Mesenchymal stem cell (in vitro differentiated cells and primary cell): ENCODE results near the gene SKI.

Source experiments
- DNase-seq: peaks from one replicate; pipeline ENCODE4 v3.0.0-alpha.2; 2013
- H2AFZ ChIP-seq: one replicate; pipeline ENCODE4 v1.6.1; 2013; ENCODE audit warnings: low read depth, mild to moderate bottlenecking, control low read depth, inconsistent platforms, low read length, moderate library complexity
- H2AK5ac ChIP-seq: 2 replicates; pipeline ENCODE4 v1.6.1; 2013; ENCODE audit warnings: low read length, moderate library complexity, mild to moderate bottlenecking, inconsistent platforms; ENCODE audit not compliant: severe bottlenecking
- H2BK120ac ChIP-seq: one replicate; pipeline ENCODE4 v1.6.1; 2013; ENCODE audit warnings: low read depth, mild to moderate bottlenecking, inconsistent platforms, low read length, moderate library complexity
- H2BK12ac ChIP-seq, 2 experiments: one replicate each; pipeline ENCODE4 v1.6.1; 2013; ENCODE audit warnings: inconsistent platforms in 2 of 2, low read length in 2 of 2, mild to moderate bottlenecking in 2 of 2, moderate library complexity in 2 of 2, control low read depth in 1 of 2
- H2BK15ac ChIP-seq: one replicate; pipeline ENCODE4 v1.6.1; 2013; ENCODE audit warnings: mild to moderate bottlenecking, low read depth, inconsistent platforms; ENCODE audit not compliant: poor library complexity, severe bottlenecking
- H2BK5ac ChIP-seq: 2 replicates; pipeline ENCODE4 v1.6.1; 2013; ENCODE audit warnings: low read depth, mild to moderate bottlenecking, low read length, control low read depth, inconsistent platforms; ENCODE audit not compliant: poor library complexity, severe bottlenecking
- H3K14ac ChIP-seq, 2 experiments: one replicate each; pipeline ENCODE4 v1.6.1; 2013; ENCODE audit warnings: inconsistent platforms in 2 of 2, low read length in 2 of 2, control low read depth in 1 of 2, mild to moderate bottlenecking in 1 of 2, moderate library complexity in 1 of 2
- H3K18ac ChIP-seq, 2 experiments: one replicate each; pipeline ENCODE4 v1.6.1; 2013; ENCODE audit warnings: inconsistent platforms in 2 of 2, low read length in 2 of 2, control low read depth in 1 of 2, low read depth in 1 of 2, mild to moderate bottlenecking in 1 of 2
- H3K23ac ChIP-seq, 2 experiments: one replicate each; pipeline ENCODE4 v1.6.1; 2013; ENCODE audit warnings: inconsistent platforms in 2 of 2, low read length in 2 of 2, mild to moderate bottlenecking in 2 of 2, moderate library complexity in 2 of 2, control low read depth in 1 of 2
- H3K27ac ChIP-seq: 2 replicates; pipeline ENCODE4 v1.5.1; 2013; ENCODE audit warnings: mild to moderate bottlenecking, moderate library complexity, low read length, control low read depth, inconsistent platforms; ENCODE audit not compliant: poor library complexity, severe bottlenecking
- H3K27me3 ChIP-seq, 2 experiments: 2 replicates each; pipeline versions ENCODE4 v1.6.1 to v1.7.0; 2013; ENCODE audit warnings: low read length in 2 of 2, mild to moderate bottlenecking in 2 of 2, moderate library complexity in 2 of 2, control low read depth in 1 of 2, inconsistent platforms in 1 of 2; ENCODE audit not compliant: control insufficient read depth in 1 of 2, insufficient read depth in 1 of 2
- H3K36me3 ChIP-seq, 2 experiments: 2 replicates each; pipeline versions ENCODE4 v1.6.1 to v1.7.0; 2013; ENCODE audit warnings: low read length in 2 of 2, control low read depth in 1 of 2, inconsistent platforms in 1 of 2, low read depth in 1 of 2, mild to moderate bottlenecking in 1 of 2; ENCODE audit not compliant: insufficient read depth in 2 of 2, control insufficient read depth in 1 of 2
- H3K4ac ChIP-seq, 2 experiments: one replicate each; pipeline ENCODE4 v1.6.1; 2013; ENCODE audit warnings: inconsistent platforms in 2 of 2, low read length in 2 of 2, mild to moderate bottlenecking in 2 of 2, moderate library complexity in 2 of 2, control low read depth in 1 of 2, low read depth in 1 of 2
- H3K4me1 ChIP-seq: 2 replicates; pipeline ENCODE4 v1.6.1; 2013; ENCODE audit warnings: low read depth, low read length, control low read depth; ENCODE audit not compliant: control insufficient read depth, insufficient read depth
- H3K4me2 ChIP-seq: 2 replicates; pipeline ENCODE4 v1.6.1; 2013; ENCODE audit warnings: low read length, mild to moderate bottlenecking, inconsistent platforms; ENCODE audit not compliant: poor library complexity, severe bottlenecking
- H3K4me3 ChIP-seq, 2 experiments: 2 replicates each; pipeline versions ENCODE4 v1.5.1 to v1.7.0; 2013; ENCODE audit warnings: low read length in 2 of 2, mild to moderate bottlenecking in 2 of 2, control low read depth in 1 of 2, low read depth in 1 of 2; ENCODE audit not compliant: insufficient read depth in 1 of 2
- H3K79me1 ChIP-seq: replicated peaks from 2 replicates; pipeline ENCODE4 v1.6.1; 2013; ENCODE audit warnings: mild to moderate bottlenecking, control low read depth, low read length, inconsistent platforms; ENCODE audit not compliant: poor library complexity, severe bottlenecking
- H3K9ac ChIP-seq: 2 replicates; pipeline ENCODE4 v1.7.0; 2013; ENCODE audit warnings: mild to moderate bottlenecking, low read length, moderate library complexity
- H3K9me3 ChIP-seq: 2 replicates; pipeline ENCODE4 v1.7.0; 2013; ENCODE audit warnings: mild to moderate bottlenecking, low read length; ENCODE audit not compliant: control insufficient read depth
- H4K8ac ChIP-seq: one replicate; pipeline ENCODE4 v1.6.1; 2013; ENCODE audit warnings: inconsistent platforms, mild to moderate bottlenecking, low read length, moderate library complexity
- H4K91ac ChIP-seq: one replicate; pipeline ENCODE4 v1.6.1; 2013; ENCODE audit warnings: mild to moderate bottlenecking, low read length, inconsistent platforms
- WGBS: methylation state at CpG from one replicate; pipeline ENCODE4 v1.1.7; 2013; ENCODE audit warnings: mixed read lengths; 5-methylcytosine and 5-hydroxymethylcytosine counted together

The SKI gene

DNA sequence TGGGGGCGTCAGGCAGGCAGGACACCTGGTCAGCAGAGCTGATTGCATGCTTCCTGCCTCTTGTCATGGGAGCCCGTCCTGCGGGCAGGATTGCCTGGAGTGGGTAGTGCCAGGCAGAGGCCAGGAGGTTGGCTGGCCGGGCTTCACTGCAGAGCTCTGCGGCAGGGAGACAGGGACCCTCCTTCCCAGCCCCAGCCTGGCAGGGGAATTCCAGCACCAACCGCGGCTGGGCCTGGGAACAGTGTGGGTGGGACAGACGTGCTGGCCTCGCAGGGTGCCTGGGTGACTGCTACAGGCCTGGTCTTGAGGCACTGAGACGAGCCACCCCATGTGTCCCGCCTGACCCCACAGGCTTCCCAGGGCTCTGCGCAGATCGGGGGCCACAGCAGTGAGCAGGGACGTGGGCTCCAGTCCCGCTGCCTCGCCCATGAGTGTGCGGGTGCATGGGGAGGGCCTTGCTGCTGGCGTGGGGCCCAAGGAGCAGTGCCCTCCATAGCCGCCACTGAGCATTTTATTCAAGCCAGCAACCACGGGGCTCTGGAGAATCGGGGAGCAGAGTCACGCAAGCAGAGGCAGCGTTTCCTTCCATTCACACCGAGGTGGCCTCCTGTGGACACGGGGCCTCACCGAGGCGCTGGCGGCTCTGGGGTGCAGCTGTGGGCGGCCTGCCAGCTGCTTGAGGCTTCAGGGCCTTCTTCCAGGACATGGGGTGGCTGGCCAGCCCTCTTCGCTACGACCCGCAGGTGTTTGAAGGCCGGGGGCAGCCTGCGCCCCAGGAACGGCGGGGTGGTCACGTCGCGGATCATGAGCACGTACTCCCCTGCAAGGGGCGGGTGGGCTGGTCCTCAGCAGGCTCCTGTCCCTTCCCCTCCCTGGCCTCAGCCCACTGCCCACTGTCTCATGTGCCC lies 92.9 kb downstream of the SKI start:
- peak overlapping the region; percentile 83 for H4K8ac ChIP-seq
- peak overlapping the region; percentile 99 for H2AK5ac ChIP-seq
- peak overlapping the region; percentile 94 for H2BK5ac ChIP-seq
- 89% methylated on average over 39 of the region's 41 CpGs for WGBS
- peaks cover 0 to 5% of the 10 kb centered on the region in 2 experiments for H3K36me3 ChIP-seq
- peak overlapping the region in 1 of 2 experiments; percentile 80 for H3K14ac ChIP-seq
- peak overlapping the region; percentile 52 to 85 for H3K18ac ChIP-seq
- peak overlapping the region; percentile 89 for H2BK120ac ChIP-seq
- no peaks in the 10 kb centered on the region for H3K9me3 ChIP-seq
- no peaks in the 10 kb centered on the region for H3K79me1 ChIP-seq
- peak overlapping the region; percentile 82 to 88 for H2BK12ac ChIP-seq
- peak overlapping the region; percentile 94 for H4K91ac ChIP-seq
- peak overlapping the region in 1 of 2 experiments; percentile 68 for H3K23ac ChIP-seq
- peaks cover 0 to 48% of the 10 kb centered on the region in 2 experiments for H3K27me3 ChIP-seq
- peak overlapping the region; percentile 54 to 90 for H3K4ac ChIP-seq
- peaks cover 68% of the 10 kb centered on the region for H3K4me1 ChIP-seq
- no peak overlapping the region for H3K4me2 ChIP-seq
- peak overlapping the region; percentile 93 for H3K9ac ChIP-seq
- peak overlapping the region; percentile 55 for H2BK15ac ChIP-seq
- no peak overlapping the region for H2AFZ ChIP-seq
- DNase-seq = no peak
- H3K4me3 ChIP-seq = no peak overlapping the region
- peak overlapping the region; percentile 93 for H3K27ac ChIP-seq

DNA sequence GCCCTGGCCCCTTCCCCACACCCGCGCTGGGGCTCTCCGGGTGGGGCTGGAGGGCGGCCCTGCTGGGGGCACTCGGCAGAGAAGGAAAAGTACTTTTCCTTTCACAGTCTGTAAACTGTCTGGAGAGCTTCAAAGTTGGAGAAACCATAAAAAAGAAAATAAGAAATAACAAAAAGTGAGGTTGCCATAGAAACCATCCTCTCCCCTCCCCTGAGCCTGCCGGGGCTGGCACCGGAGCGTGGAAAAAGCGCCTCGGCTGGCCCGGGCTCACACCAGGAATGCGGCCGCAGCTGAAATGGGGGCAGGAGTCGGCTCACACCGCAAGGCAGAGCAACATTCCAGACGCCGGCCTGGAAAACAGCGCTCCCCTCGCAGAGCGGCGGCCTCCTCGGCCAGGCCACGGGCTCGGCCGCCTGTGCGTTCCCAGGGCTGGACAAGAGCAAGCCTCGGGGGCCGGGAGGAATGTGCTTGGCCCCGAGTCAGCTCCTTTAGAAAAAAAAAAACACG lies 94.0 kb downstream of the SKI start:
- Histone ChIP-seq H2BK5ac (peak overlapping the region; percentile 94), H3K18ac (peak overlapping the region; percentile 71 to 85), H3K4ac (peak overlapping the region; percentile 45 to 57), H3K27ac (peak overlapping the region; percentile 97), H2AK5ac (no peak overlapping the region), H2AFZ (peak overlapping the region; percentile 6), H2BK12ac (peak overlapping the region in 1 of 2 experiments; percentile 98), H4K8ac (peak overlapping the region; percentile 76), H3K4me1 (peaks cover 57% of the 10 kb centered on the region), H2BK15ac (peak overlapping the region; percentile 87), H3K14ac (no peak overlapping the region), H3K27me3 (peaks cover 0 to 48% of the 10 kb centered on the region in 2 experiments), H3K4me2 (peak overlapping the region; percentile 51), H3K9ac (peak overlapping the region; percentile 93), H2BK120ac (peak overlapping the region; percentile 89), H3K4me3 (peak overlapping the region in 1 of 2 experiments; percentile 29), H3K79me1 (no peaks in the 10 kb centered on the region), H3K9me3 (no peaks in the 10 kb centered on the region), H3K23ac (no peak overlapping the region), H4K91ac (peak overlapping the region; percentile 72), H3K36me3 (peaks cover 0 to 5% of the 10 kb centered on the region in 2 experiments)
- 5% methylated on average over 28 of the region's 30 CpGs for WGBS
- peak; percentile 97 for DNase-seq

DNA sequence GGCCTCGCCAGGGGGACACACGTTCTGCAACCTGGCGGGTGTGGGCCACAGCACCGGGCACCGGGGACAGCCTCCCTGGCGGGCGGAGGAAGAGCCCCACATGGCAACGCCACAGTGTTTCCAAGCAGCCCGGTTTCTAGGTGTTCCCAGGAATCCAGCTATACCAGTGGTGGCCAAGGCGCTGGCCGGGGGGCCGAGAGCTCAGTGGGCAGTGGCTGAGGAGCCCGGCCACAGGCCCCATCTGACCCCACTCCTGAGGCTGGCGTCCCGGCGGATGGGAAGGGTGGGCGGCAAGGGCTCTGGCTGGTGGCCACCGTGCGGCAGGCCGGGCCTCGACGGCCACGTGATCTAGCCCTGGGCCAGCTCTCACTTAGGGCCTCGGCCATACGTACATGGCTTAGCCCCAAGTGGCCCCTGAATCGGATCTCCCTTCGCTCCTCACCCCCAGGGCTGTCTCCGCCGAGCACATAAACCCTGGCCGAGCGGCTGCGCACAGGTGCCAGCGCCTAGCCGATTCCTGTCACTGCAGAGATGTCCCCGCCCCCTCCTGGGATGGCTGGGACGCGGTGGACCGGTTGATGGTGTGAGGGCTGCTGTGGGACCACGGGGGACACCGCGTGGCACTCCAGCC lies 94.6 kb downstream of the SKI start:
- Histone ChIP-seq H3K4me1 (peaks cover 51% of the 10 kb centered on the region), H3K23ac (no peak overlapping the region), H3K18ac (peak overlapping the region; percentile 71 to 84), H3K9me3 (no peaks in the 10 kb centered on the region), H3K27me3 (peaks cover 0 to 48% of the 10 kb centered on the region in 2 experiments), H3K4me3 (peak overlapping the region in 1 of 2 experiments; percentile 29), H2AFZ (peak overlapping the region; percentile 6), H2BK15ac (peak overlapping the region; percentile 75), H2BK5ac (peak overlapping the region; percentile 92), H2BK120ac (peak overlapping the region; percentile 64), H2BK12ac (peak overlapping the region; percentile 0 to 98), H3K79me1 (no peaks in the 10 kb centered on the region), H3K9ac (peak overlapping the region; percentile 93), H3K4me2 (no peak overlapping the region), H3K36me3 (peaks cover 0 to 5% of the 10 kb centered on the region in 2 experiments), H2AK5ac (peak overlapping the region; percentile 77), H4K8ac (peak overlapping the region; percentile 76), H3K4ac (peak overlapping the region; percentile 45 to 57), H3K14ac (peak overlapping the region in 1 of 2 experiments; percentile 62), H4K91ac (peak overlapping the region; percentile 72), H3K27ac (peak overlapping the region; percentile 97)
- WGBS = 90% methylated on average over 41 of the region's 41 CpGs
- DNase-seq = no peak
